Suprapubic skin (tissue), 3 donors: Measurements from ENCODE around the gene CRY2.

Source experiments
- CTCF ChIP-seq, 2 donors: fragments of 200-600 bp in 1 of 2; fragments of 450-650 bp in 1 of 2; sonication (generic) in 1 of 2; IDR thresholded peaks; one replicate each; pipeline ENCODE4 v1.5.1; 2016 to 2019; ENCODE audit warnings: antibody characterized with exemption in 2 of 2, mild to moderate bottlenecking in 1 of 2, moderate library complexity in 1 of 2
- POLR2A ChIP-seq, 2 donors: fragments of 450-650 bp; IDR thresholded peaks; one replicate each; pipeline ENCODE4 v1.6.1; 2017; ENCODE audit warnings: antibody characterized with exemption in 2 of 2, mild to moderate bottlenecking in 2 of 2, moderate library complexity in 2 of 2

DNA sequence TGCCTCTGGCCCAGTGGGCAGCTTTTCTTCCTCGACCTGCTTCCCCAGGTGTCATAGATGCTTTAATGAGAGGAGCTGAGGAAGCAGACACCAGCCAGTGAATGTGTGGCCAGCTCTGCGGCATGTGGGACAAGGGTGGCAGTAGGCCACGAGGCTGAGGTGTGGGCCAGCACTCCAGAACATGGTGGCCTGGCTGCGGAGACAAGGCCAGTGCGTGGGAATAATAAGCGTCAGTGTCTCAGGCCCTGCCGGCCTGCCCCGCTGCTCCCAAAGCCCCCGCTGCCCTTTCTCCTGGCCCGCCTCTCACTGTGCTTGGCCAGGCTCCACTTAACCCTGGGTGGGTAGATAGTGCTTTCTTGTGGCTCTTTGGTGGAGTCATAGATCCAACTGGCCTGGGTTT is 40.3 kb downstream of the CRY2 start:
- TF ChIP-seq CTCF (IDR thresholded peaks at IDR 0.05) (no peak), POLR2A (IDR thresholded peaks at IDR 0.05) (no peak)
